GM12872 (cell line): Measurements from ENCODE around the gene ADGRD2.
A peak's percentile ranks its signal among the peaks of the same experiment; 100 is the strongest.

ENCODE experiments used
- TF ChIP-seq, protein P1 (sequence below): IDR thresholded peaks from 3 replicates; pipeline ENCODE4 v1.5.1; 2011; ENCODE audit warnings: low read depth, mild to moderate bottlenecking, low read length, moderate library complexity; ENCODE audit not compliant: insufficient read depth

ADGRD2 gene

DNA sequence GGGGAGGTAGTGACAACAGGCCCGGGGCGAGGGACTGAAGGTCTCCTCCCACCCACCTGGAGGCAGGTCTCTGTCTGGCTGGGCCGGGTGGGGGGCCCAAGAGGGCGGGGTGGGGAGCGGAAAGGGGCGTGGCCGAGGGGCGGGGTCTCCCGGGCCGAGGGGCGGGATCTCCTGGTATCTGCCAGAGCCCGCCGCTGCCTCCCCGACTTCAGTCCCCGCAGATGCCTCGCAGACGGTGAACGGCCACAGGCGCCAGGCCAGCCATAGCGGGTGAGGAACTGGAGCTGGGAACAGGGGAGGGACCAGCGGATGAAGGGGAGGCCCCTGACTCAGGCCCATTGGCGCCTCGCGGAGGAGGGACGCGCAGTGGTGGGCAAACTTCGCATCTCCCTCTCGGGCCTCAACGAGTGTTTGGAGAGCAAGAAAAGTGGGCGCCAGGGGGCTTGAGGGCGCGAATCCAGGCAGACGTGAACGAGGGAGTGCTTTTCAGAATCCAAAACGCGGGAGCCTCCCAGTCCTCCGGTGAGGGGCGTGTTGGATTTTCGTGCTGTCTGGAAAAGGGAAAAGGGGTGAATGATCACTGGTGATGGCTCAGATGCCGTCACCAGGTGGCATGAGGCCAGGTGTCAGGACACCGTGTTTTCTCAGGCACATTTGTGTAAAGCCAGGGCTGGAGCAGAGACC lies at the start of gene ADGRD2:
TSS of gene ADGRD2 (plus strand) at position 211 of the 684 bp plus-strand sequence. CDS start 1,216 bp downstream, outside the sequence.
- TF ChIP-seq, protein P1, sequence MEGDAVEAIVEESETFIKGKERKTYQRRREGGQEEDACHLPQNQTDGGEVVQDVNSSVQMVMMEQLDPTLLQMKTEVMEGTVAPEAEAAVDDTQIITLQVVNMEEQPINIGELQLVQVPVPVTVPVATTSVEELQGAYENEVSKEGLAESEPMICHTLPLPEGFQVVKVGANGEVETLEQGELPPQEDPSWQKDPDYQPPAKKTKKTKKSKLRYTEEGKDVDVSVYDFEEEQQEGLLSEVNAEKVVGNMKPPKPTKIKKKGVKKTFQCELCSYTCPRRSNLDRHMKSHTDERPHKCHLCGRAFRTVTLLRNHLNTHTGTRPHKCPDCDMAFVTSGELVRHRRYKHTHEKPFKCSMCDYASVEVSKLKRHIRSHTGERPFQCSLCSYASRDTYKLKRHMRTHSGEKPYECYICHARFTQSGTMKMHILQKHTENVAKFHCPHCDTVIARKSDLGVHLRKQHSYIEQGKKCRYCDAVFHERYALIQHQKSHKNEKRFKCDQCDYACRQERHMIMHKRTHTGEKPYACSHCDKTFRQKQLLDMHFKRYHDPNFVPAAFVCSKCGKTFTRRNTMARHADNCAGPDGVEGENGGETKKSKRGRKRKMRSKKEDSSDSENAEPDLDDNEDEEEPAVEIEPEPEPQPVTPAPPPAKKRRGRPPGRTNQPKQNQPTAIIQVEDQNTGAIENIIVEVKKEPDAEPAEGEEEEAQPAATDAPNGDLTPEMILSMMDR, result no peak

DNA sequence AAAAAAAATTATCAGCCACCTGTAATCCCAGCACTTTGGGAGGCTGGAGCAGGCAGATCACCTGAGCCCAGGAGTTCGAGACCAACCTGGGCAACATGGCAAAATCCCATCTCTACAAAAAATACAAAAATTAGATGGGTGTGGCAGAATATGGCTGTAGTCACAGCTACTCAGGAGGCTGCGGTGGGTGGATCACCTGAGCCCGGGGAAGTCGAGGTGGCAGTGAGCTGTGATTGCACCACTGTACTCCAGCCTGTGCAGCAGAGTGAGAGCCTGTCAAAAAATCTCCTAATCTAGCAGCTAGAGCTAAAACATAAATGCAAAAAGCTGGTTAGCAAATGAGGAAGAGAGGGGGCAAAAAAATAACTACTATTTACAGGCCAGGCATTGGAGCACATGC lies 47.0 kb upstream of the ADGRD2 start:
- TF ChIP-seq, protein P1, result no peak

DNA sequence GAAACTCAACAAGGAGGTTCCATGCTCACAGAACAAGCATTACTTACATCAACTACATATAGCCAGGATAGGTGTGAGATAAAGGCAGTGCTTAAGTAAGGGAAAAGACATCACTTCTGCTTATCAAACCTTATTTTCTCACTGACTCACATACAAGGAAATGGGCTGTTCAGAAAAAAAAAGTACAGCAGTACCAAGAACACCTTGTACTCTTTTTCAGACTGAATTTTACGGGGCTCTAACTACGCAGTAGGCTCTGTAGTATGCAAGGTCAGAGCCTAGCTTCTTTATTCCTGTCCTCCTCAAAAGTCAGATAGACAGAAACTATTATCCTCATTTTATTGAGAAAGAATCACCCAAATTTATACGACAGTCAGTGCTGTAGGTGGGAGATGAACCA lies 40.8 kb upstream of the ADGRD2 start:
- TF ChIP-seq, protein P1, result no peak

GRCh38 chr9:124410321-124410913 lies 39.8 kb upstream of the ADGRD2 start:
- TF ChIP-seq, protein P1, result peak; percentile 11; the same call in 1 of the 3 replicates

DNA sequence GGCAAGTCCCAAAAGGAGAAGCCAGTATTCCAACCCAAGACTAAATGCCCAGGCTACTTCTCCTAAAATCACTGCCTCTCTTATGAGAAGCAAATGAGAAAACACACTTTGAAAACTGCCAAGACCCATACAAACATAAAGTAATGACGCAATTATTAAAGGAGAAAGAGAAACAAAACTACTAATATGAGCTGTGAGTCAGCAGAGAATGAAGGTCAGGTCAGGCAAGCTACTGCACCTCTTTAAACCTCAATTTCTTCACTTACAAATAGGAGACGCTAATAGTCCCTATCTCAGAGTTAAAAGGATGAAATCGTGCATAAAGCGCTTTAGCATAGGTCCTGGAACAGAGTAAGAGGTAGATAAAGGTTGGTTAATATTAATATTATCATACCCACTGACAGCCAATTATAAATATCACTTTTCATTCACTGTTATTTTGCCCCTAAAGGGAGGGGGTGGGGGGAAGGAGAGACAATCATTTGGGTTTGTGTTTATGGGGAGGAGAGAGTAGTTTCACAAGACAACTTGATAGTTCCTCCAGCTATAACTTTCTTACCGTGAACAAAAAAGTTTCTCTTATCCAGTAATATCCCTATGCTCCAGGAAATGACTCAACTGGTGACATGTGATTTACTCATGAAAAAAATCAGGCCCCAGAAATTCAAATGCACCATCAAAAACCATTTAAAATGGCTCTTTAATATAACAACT lies 38.6 kb upstream of the ADGRD2 start:
- TF ChIP-seq, protein P1, result no peak

DNA sequence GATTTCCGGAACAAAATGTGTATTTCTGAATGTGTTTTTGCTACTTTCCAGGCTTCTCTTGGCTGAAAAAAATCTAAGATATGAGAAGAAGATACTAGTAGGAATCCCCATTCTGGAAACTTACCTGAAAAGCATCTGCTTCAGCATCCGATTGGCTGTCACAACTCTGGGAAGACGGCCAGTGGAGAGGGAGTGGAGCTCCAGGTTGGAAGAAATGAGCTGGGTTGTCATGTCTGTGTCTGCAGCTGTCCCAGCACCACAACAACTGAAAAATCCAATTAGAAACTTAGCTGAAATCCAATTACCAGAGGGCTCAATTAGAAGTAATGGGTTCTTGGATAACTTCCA lies 38.0 kb upstream of the ADGRD2 start:
- TF ChIP-seq, protein P1, result no peak

DNA sequence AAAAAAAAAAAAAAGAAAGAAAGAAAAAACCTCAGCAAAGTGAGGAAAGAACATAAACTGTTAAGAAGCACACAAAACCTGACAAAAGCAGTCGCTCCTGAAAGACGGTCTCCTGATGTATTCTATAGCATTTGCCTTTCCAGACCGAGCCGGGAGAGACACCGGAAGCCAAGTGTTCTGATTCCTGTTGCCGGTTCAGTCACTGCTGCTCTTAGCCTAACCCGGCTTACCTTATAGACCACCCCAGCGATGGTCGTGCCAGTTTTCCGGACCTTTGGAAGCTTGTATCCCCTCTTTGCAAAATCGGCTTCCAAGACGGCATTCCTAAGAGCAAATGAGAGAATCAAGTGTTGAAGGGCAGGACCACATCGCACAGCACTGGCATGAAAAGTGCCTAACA lies 35.6 kb upstream of the ADGRD2 start:
- TF ChIP-seq, protein P1, result no peak
